NCI-H2171 (cell line): ENCODE results near the gene B4GALT2.

ENCODE experiments used
- DNase-seq: peaks from one replicate; lab custom pipeline; 2025; lab: John Stamatoyannopoulos, UW

Gene B4GALT2

GRCh38 chr1:44002606-44003157, 23.7 kb downstream of the B4GALT2 start:
- DNase-seq, result no peak

GRCh38 chr1:44008259-44008658, 29.2 kb downstream of the B4GALT2 start:
- DNase-seq, result no peak

- DNase-seq, result no peak
Observed at GRCh38 chr1:44010935-44011471, 32.0 kb downstream of the B4GALT2 start.

- no peak for DNase-seq
Observed at GRCh38 chr1:44012404-44012803, 33.4 kb downstream of the B4GALT2 start.

GRCh38 chr1:44012941-44013609, 34.1 kb downstream of the B4GALT2 start:
- no peak for DNase-seq

- no peak for DNase-seq
Observed at GRCh38 chr1:44013949-44014348, 34.9 kb downstream of the B4GALT2 start.

GRCh38 chr1:44014365-44015104, 35.5 kb downstream of the B4GALT2 start:
- no peak for DNase-seq

GRCh38 chr1:44015206-44015605, 36.2 kb downstream of the B4GALT2 start:
- no peak for DNase-seq

GRCh38 chr1:44016041-44016889, 37.3 kb downstream of the B4GALT2 start:
- no peak for DNase-seq

GRCh38 chr1:44016890-44017400, 37.9 kb downstream of the B4GALT2 start:
- DNase-seq, result no peak

- no peak for DNase-seq
Observed at GRCh38 chr1:44019466-44019948, 40.5 kb downstream of the B4GALT2 start.

GRCh38 chr1:44020464-44020863, 41.5 kb downstream of the B4GALT2 start:
- DNase-seq, result no peak

- no peak for DNase-seq
Observed at GRCh38 chr1:44021156-44021555, 42.1 kb downstream of the B4GALT2 start.

- no peak for DNase-seq
Observed at GRCh38 chr1:44021581-44022321, 42.7 kb downstream of the B4GALT2 start.

- no peak for DNase-seq
Observed at GRCh38 chr1:44024031-44024902, 45.3 kb downstream of the B4GALT2 start.

GRCh38 chr1:44024903-44025525, 46.0 kb downstream of the B4GALT2 start:
- no peak for DNase-seq

- DNase-seq, result peak; percentile 30
Observed at GRCh38 chr1:44025816-44026215, 46.8 kb downstream of the B4GALT2 start.

GRCh38 chr1:44027320-44027719, 48.3 kb downstream of the B4GALT2 start:
- no peak for DNase-seq

- DNase-seq, result no peak
Observed at GRCh38 chr1:44029260-44029910, 50.4 kb downstream of the B4GALT2 start.
